HEK293 (cell line): Measurements from ENCODE around the gene PDE11A.

ENCODE experiments used
- AEBP2 ChIP-seq: fragments of 450-650 bp; formaldehyde crosslinking; IDR thresholded peaks from 2 replicates; pipeline ENCODE4 v1.5.1; 2016; ENCODE audit warnings: missing biosample characterization, missing genetic modification characterization, borderline replicate concordance
- CTCF ChIP-seq: fragments of 450-650 bp; formaldehyde crosslinking; IDR thresholded peaks from 2 replicates; pipeline ENCODE4 v1.5.1; 2016; ENCODE audit warnings: missing biosample characterization, missing genetic modification characterization
- ELK4 ChIP-seq: IDR thresholded peaks from 2 replicates; pipeline ENCODE4 v1.6.1; 2011; ENCODE audit warnings: mild to moderate bottlenecking, low read depth, low read length, borderline replicate concordance
- GFI1B ChIP-seq: fragments of 450-650 bp; formaldehyde crosslinking; IDR thresholded peaks from 2 replicates; pipeline ENCODE4 v1.5.1; 2016; ENCODE audit warnings: missing biosample characterization, missing genetic modification characterization
- KLF16 ChIP-seq: fragments of 450-650 bp; formaldehyde crosslinking; IDR thresholded peaks from 2 replicates; pipeline ENCODE4 v1.5.1; 2017; ENCODE audit warnings: missing biosample characterization, missing genetic modification characterization
- KLF8 ChIP-seq: fragments of 450-650 bp; formaldehyde crosslinking; IDR thresholded peaks from 2 replicates; pipeline ENCODE4 v1.5.1; 2016; ENCODE audit warnings: missing biosample characterization, missing genetic modification characterization
- MEIS1 ChIP-seq: sonication (generic); formaldehyde crosslinking; IDR thresholded peaks from 2 replicates; pipeline ENCODE4 v1.8.1; 2022; ENCODE audit warnings: missing genetic modification reagents, mild to moderate bottlenecking, borderline replicate concordance
- PRDM4 ChIP-seq: fragments of 450-650 bp; formaldehyde crosslinking; IDR thresholded peaks from 2 replicates; pipeline ENCODE4 v1.5.1; 2017; ENCODE audit warnings: missing biosample characterization, missing genetic modification characterization
- SETDB1 ChIP-seq: IDR thresholded peaks from one replicate; pipeline ENCODE4 v1.6.1; 2017; ENCODE audit warnings: mild to moderate bottlenecking, low read length, moderate library complexity, mixed read lengths; ENCODE audit not compliant: insufficient read length
- SP3 ChIP-seq: fragments of 450-650 bp; formaldehyde crosslinking; IDR thresholded peaks from 2 replicates; pipeline ENCODE4 v1.5.1; 2016; ENCODE audit warnings: missing biosample characterization, missing genetic modification characterization
- TRIM28 ChIP-seq: IDR thresholded peaks from 2 replicates; pipeline ENCODE4 v1.6.1; 2011; ENCODE audit warnings: low read length, control low read depth, borderline replicate concordance
- TSHZ1 ChIP-seq: fragments of 450-650 bp; formaldehyde crosslinking; IDR thresholded peaks from 2 replicates; pipeline ENCODE4 v1.5.1; 2016; ENCODE audit warnings: missing biosample characterization, missing genetic modification characterization, borderline replicate concordance
- WT1 ChIP-seq: fragments of 450-650 bp; formaldehyde crosslinking; IDR thresholded peaks from 2 replicates; pipeline ENCODE4 v1.5.1; 2016; ENCODE audit warnings: missing biosample characterization, missing genetic modification characterization
- YY2 ChIP-seq: fragments of 450-650 bp; formaldehyde crosslinking; IDR thresholded peaks from 2 replicates; pipeline ENCODE4 v1.5.1; 2016; ENCODE audit warnings: missing biosample characterization, missing genetic modification characterization
- ZNF148 ChIP-seq: fragments of 450-650 bp; formaldehyde crosslinking; IDR thresholded peaks from 2 replicates; pipeline ENCODE4 v1.5.0; 2017; ENCODE audit warnings: missing biosample characterization, missing genetic modification characterization, borderline replicate concordance
- ZNF155 ChIP-seq: fragments of 450-650 bp; formaldehyde crosslinking; IDR thresholded peaks from 2 replicates; pipeline ENCODE4 v1.5.1; 2016; ENCODE audit warnings: missing biosample characterization, missing genetic modification characterization
- ZNF184 ChIP-seq: fragments of 450-650 bp; IDR thresholded peaks from 2 replicates; pipeline ENCODE4 v1.5.1; 2018; ENCODE audit warnings: missing biosample characterization, mild to moderate bottlenecking, missing genetic modification characterization
- ZNF266 ChIP-seq: fragments of 450-650 bp; formaldehyde crosslinking; IDR thresholded peaks from 2 replicates; pipeline ENCODE4 v1.5.1; 2016; ENCODE audit warnings: missing biosample characterization, missing genetic modification characterization, low read depth
- ZNF274 ChIP-seq, 2 experiments: fragments of 200-500 bp in 1 of 2; fragments of 450-650 bp in 1 of 2; sonication (Bioruptor generic) in 1 of 2; formaldehyde crosslinking in 1 of 2; IDR thresholded peaks; 2 replicates each; pipeline versions ENCODE4 v1.5.1 to v1.6.1; 2014 to 2016; ENCODE audit warnings: borderline replicate concordance in 1 of 2, inconsistent platforms in 1 of 2, low read length in 1 of 2, missing biosample characterization in 1 of 2, missing genetic modification characterization in 1 of 2
- ZNF341 ChIP-seq: fragments of 450-650 bp; formaldehyde crosslinking; IDR thresholded peaks from 2 replicates; pipeline ENCODE4; 2016; ENCODE audit warnings: low read depth, missing biosample characterization, missing genetic modification characterization
- ZNF610 ChIP-seq: fragments of 450-650 bp; formaldehyde crosslinking; IDR thresholded peaks from 2 replicates; pipeline ENCODE4 v1.5.1; 2016; ENCODE audit warnings: missing biosample characterization, missing genetic modification characterization, borderline replicate concordance
- ZNF654 ChIP-seq: fragments of 450-650 bp; formaldehyde crosslinking; IDR thresholded peaks from 2 replicates; pipeline ENCODE4 v1.5.1; 2016; ENCODE audit warnings: low read depth, missing biosample characterization, missing genetic modification characterization
- ZSCAN5A ChIP-seq: fragments of 450-650 bp; formaldehyde crosslinking; IDR thresholded peaks from 2 replicates; pipeline ENCODE4 v1.5.1; 2016; ENCODE audit warnings: missing biosample characterization, missing genetic modification characterization

PDE11A gene

GRCh38 chr2:177906041-177906718, 166.4 kb downstream of the PDE11A start (continued):
- TF ChIP-seq ELK4 (no peak), ZNF155 (tag by site-specific recombination) (no peak), WT1 (no peak), ZNF184 (tag by site-specific recombination) (no peak), ZNF266 (tag by site-specific recombination) (no peak), SP3 (tag by site-specific recombination) (no peak), CTCF (peak; percentile 79), ZNF274 (IDR thresholded peaks at IDR 0.05; ENCODE audit: low read length) (no peak), ZNF274 (tag by site-specific recombination; IDR thresholded peaks at IDR 0.05; ENCODE audit: borderline replicate concordance) (no peak), GFI1B (no peak), ZNF654 (tag by site-specific recombination) (peak; percentile 40), TRIM28 (peak; percentile 66), KLF8 (tag by site-specific recombination) (no peak), ZSCAN5A (tag by site-specific recombination) (no peak), TSHZ1 (tag by site-specific recombination) (no peak), YY2 (0 out of 2 replicates have a peak, but pooled peaks have one; percentile 30), ZNF148 (tag by site-specific recombination) (no peak), SETDB1 (no peak), ZNF341 (no peak), ZNF610 (tag by site-specific recombination) (no peak), PRDM4 (tag by site-specific recombination) (no peak), MEIS1 (CRISPR knock-in tag) (no peak), KLF16 (tag by site-specific recombination) (no peak), AEBP2 (tag by site-specific recombination) (no peak)
